HEK293T (cell line): ENCODE measurements around the gene ZNF76.
"Not testable (repeated sequence)": the region's sequence is repeated elsewhere in the genome, so short reads cannot be mapped to it uniquely, and the experiment has no call there.

Experiments used
- CTCF ChIA-PET: fragments of 350-600 bp; formaldehyde crosslinking; extraction: SDS; loops from one replicate; lab custom pipeline; 2021; ENCODE audit warnings: antibody characterized with exemption, inconsistent platforms; lab: Yijun Ruan, JAX
- POLR2A ChIA-PET: fragments of 350-600 bp; formaldehyde crosslinking; extraction: SDS; loops from one replicate; lab custom pipeline; 2020; ENCODE audit warnings: antibody characterized with exemption, inconsistent platforms; lab: Yijun Ruan, JAX
- DNase-seq: peaks from one replicate; pipeline ENCODE4 v3.0.0; 2012; ENCODE audit warnings: mixed read lengths; ENCODE audit errors: extremely low spot score
- ARNT ChIP-seq: fragments of 450-650 bp; IDR thresholded peaks from 2 replicates; pipeline ENCODE4 v1.6.1; 2017; ENCODE audit warnings: mild to moderate bottlenecking
- BHLHE40 ChIP-seq: fragments of 450-650 bp; IDR thresholded peaks from 2 replicates; pipeline ENCODE4 v1.6.1; 2016; ENCODE audit warnings: mild to moderate bottlenecking, moderate library complexity, borderline replicate concordance
- CTBP1 ChIP-seq: fragments of 450-650 bp; IDR thresholded peaks from 2 replicates; pipeline ENCODE4 v1.6.1; 2016; ENCODE audit warnings: borderline replicate concordance
- ELF4 ChIP-seq: fragments of 450-650 bp; IDR thresholded peaks from 2 replicates; pipeline ENCODE4 v1.6.1; 2017; ENCODE audit warnings: antibody characterized with exemption
- FOXA1 ChIP-seq: fragments of 450-650 bp; IDR thresholded peaks from 2 replicates; pipeline ENCODE4 v1.6.1; 2016; ENCODE audit warnings: mild to moderate bottlenecking
- FOXK2 ChIP-seq: fragments of 450-650 bp; IDR thresholded peaks from 2 replicates; pipeline ENCODE4 v1.6.1; 2016; ENCODE audit warnings: mild to moderate bottlenecking
- FOXM1 ChIP-seq: fragments of 450-650 bp; IDR thresholded peaks from 2 replicates; pipeline ENCODE4 v1.6.1; 2017; ENCODE audit warnings: mild to moderate bottlenecking, borderline replicate concordance
- HDGF ChIP-seq: fragments of 450-650 bp; IDR thresholded peaks from 2 replicates; pipeline ENCODE4 v1.6.1; 2017; ENCODE audit warnings: antibody characterized with exemption, borderline replicate concordance
- L3MBTL2 ChIP-seq: fragments of 450-650 bp; conservative IDR thresholded peaks from 2 replicates; pipeline ENCODE4 v1.6.1; 2016; ENCODE audit warnings: mild to moderate bottlenecking
- LEF1 ChIP-seq: fragments of 450-650 bp; IDR thresholded peaks from 2 replicates; pipeline ENCODE4 v1.6.1; 2017; ENCODE audit warnings: mild to moderate bottlenecking, borderline replicate concordance
- NFRKB ChIP-seq: fragments of 450-650 bp; IDR thresholded peaks from 2 replicates; pipeline ENCODE4 v1.6.1; 2016; ENCODE audit warnings: mild to moderate bottlenecking, moderate library complexity
- SP1 ChIP-seq: fragments of 450-650 bp; IDR thresholded peaks from 2 replicates; pipeline ENCODE4 v1.6.1; 2017
- SUZ12 ChIP-seq: fragments of 450-650 bp; IDR thresholded peaks from 2 replicates; pipeline ENCODE4 v1.6.1; 2016; ENCODE audit warnings: mild to moderate bottlenecking
- TARDBP ChIP-seq: fragments of 450-650 bp; IDR thresholded peaks from 2 replicates; pipeline ENCODE4 v1.6.1; 2016
- ZNF384 ChIP-seq: fragments of 450-650 bp; IDR thresholded peaks from 2 replicates; pipeline ENCODE4 v1.6.1; 2016
- TF ChIP-seq, protein P1 (sequence below): fragments of 450-650 bp; IDR thresholded peaks from 2 replicates; pipeline ENCODE4 v1.6.1; 2016

ZNF76 gene

DNA sequence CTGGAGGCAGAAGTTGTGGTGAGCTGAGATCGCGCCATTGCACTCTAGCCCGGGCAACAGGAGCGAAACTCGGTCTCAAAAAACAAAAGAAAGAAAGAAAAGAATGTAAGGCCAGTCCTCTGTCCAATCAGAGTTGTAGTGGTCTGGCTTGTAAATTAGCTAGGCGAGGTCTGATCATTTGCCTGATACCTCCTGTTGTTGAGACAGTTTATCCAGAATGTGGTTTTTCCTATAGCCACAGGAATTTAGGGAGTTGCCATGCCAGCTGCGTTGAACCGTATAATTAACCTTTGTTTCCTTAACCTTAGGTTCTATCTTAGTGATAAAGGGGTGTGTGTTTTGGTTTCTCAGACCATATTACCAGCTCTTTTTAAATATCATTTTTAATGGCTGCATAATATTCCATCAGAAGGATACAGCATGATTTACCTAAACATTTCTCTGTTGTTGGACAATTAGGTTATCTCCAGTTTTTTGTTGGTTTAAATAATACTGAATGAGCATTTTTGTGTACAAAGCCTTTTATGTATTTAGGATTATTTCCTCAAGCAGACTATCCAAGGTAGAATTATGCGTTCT, 71.1 kb downstream of the ZNF76 start:
- ChIA-PET CTCF (interaction anchor here (0.9 to 1.3 kb wide), 2 partner anchors 11 to 35 kb away, joined by 3 read pairs; no protein-coding TSS in a partner anchor), POLR2A (no interaction called here)
- DNase-seq, result peak; percentile 0
- TF ChIP-seq HDGF (no peak), NFRKB (no peak), FOXM1 (no peak), SUZ12 (no peak), TARDBP (no peak), SP1 (no peak), ZNF384 (no peak), LEF1 (no peak), ELF4 (no peak), FOXK2 (no peak), ARNT (no peak), FOXA1 (no peak), CTBP1 (no peak), BHLHE40 (no peak), L3MBTL2 (no peak)
- TF ChIP-seq, protein P1, sequence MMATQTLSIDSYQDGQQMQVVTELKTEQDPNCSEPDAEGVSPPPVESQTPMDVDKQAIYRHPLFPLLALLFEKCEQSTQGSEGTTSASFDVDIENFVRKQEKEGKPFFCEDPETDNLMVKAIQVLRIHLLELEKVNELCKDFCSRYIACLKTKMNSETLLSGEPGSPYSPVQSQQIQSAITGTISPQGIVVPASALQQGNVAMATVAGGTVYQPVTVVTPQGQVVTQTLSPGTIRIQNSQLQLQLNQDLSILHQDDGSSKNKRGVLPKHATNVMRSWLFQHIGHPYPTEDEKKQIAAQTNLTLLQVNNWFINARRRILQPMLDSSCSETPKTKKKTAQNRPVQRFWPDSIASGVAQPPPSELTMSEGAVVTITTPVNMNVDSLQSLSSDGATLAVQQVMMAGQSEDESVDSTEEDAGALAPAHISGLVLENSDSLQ, result no peak

DNA sequence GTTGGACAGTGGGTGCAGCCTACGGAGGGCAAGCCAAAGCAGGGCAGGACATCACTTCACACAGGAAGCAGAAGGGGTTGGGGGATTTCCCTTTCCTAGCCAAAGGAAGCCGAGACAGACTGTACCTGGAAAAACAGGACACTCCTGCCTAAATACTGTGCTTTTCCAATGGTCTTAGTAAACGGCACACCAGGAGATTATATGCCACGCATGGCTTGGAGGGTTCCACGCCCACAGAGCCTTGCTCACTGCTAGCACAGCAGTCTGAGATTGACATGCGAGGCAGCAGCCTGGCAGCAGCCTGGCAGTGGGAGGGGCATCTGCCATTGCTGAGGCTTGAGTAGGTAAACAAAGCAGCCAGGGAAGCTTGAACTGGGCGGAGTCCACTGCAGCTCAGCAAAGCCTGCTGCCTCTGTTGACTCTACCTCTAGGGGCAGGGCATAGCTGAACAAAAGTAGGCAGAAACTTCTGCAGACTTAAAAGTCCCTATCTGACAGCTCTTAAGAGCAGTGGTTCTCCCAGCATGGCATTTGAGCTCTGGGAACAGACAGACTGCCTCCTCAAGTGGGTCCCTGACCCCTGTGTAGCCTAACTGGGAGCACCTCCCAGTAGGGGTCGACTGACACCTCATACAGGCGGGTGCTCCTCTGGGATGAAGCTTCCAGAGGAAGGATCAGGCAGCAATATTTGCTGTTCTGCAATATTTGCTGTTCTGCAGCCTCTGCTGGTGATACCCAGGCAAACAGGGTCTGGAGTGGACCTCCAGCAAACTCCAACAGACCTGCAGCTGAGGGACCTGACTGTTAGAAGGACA, 72.7 kb downstream of the ZNF76 start:
- CTCF ChIA-PET, result interaction anchor here (1.0 to 1.3 kb wide), 2 partner anchors 28 to 117 kb away, joined by 3 to 4 read pairs; no protein-coding TSS in a partner anchor
- POLR2A ChIA-PET, result interaction anchor here (1.2 kb wide), 1 partner anchor 136 kb away, joined by 4 read pairs; the partner anchor contains the start of gene RPL10A
- TF ChIP-seq, protein P1, result peak; percentile 64; the same call in 1 of the 2 replicates
- not testable (repeated sequence) for DNase-seq

DNA sequence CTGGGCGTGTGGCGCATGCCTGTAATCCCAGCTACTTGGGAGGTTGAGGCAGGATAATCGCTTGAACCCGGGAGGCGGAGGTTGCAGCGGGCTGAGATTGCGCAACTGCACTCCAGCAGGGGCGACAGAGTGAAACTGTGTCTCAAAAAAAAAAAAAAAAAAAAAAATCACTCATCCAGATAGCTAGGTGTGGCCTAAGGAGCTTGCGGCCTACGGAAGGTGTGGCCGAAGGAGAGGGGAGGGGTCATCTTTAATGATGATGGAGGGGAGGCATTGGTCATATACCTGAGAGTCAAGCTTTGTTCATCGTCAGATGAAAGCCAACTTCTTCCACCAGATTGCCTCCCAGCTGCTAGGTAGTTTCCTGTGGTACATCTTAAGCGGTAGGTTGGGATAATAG, 82.0 kb downstream of the ZNF76 start:
- CTCF ChIA-PET, result interaction anchor here (0.5 to 4.0 kb wide), 11 partner anchors 12 to 221 kb away, joined by 3 to 42 read pairs (median 3); no protein-coding TSS in a partner anchor
- no peak for DNase-seq
- peak; percentile 82 for TF ChIP-seq ZNF384
- TF ChIP-seq FOXM1, result no peak
- no peak for TF ChIP-seq NFRKB
- POLR2A ChIA-PET, result interaction anchor here (1.8 to 2.0 kb wide), 2 partner anchors 23 to 127 kb away, joined by 5 to 6 read pairs; partner anchors contain the start of gene RPL10A

DNA sequence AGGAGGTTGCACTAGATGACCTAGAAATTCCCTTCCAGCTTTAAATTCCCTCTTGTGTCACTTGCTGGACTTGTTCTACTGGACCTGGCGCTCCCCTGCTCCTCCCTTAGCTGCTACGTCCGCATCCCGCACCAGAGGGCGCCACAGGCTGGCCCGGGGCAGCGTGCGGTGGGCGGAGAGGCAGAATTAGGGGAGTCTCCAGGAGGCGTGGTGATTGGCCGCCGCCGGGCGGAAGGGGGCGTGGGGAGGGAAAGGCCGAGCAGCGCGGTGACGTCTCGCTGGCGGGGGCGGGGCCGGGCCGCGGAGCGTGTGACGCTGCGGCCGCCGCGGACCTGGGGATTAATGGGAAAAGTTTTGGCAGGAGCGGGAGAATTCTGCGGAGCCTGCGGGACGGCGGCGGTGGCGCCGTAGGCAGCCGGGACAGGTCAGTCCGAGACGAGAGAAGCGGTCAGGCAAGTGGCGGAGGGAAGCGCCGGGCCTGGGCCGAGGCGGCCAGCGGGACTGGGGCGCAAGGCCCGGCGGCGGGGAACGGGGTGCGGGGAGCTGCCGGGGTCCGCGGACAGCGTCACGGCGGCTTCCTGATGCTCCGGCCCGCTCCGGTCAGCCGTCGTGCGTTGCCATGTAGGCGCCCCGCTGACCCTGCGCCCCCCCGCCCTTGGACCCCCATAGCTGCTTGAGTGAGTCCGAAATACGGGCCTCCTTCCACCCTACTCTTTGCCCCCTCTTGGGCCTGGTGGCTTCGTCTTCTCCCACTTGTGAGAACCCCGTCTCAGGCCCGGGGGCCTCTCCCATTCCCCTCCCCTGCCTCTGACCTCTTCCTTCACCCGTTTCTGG, 82.9 kb downstream of the ZNF76 start, which contains the start of gene PPARD:
Gene PPARD (plus strand): TSS at position 301 of the 834 bp plus-strand sequence. CDS start 68,530 bp downstream, outside the sequence.
- ChIA-PET POLR2A (interaction anchor here (1.0 to 2.0 kb wide), 6 partner anchors 21 to 126 kb away, joined by 3 to 6 read pairs (median 3); partner anchors contain the start of gene RPL10A), CTCF (interaction anchor here (0.5 to 4.0 kb wide), 9 partner anchors 13 to 114 kb away, joined by 3 to 42 read pairs (median 3); no protein-coding TSS in a partner anchor)
- no peak for TF ChIP-seq SP1
- no peak for TF ChIP-seq BHLHE40
- TF ChIP-seq, protein P1, result peak; percentile 69
- TF ChIP-seq FOXK2, result no peak
- DNase-seq, result peak; percentile 99

DNA sequence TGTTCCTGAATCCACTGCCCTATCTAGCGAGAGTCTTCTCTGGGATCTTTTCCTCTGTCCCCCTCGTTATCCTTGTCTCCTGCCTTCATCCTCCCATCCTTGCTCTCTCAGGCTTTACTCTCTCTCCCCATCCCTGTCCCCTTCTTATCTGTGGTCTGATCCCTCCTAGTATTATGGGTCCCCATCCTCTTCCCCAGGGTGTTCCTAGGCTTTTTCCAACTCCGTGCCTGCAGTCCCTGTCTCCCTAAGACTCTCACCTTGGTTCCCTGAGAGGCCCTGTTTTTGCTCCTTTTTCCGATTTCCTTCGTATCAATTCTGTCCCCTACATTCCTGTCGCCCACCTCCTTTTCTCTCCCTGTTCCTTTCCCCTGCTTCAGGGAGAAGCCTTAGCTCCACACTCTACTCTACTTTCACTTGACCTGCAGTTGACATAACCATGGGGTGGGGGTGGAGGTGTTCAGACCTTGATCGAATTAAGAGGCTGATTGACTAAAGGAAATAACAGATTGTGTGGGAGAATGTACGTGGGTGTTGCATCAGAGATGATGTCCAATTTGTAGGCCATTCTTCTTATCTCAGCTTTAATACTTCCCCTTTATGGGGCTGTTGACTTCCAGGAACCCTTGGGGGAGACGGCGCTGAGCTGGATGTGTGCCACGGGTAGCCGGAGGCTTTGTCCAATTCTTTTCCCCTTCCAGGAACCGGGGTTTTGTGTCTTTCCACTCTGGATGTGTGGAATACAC, 83.7 kb downstream of the ZNF76 start:
- TF ChIP-seq FOXM1 (no peak), ELF4 (no peak), HDGF (no peak), ARNT (no peak), FOXK2 (no peak), BHLHE40 (no peak), L3MBTL2 (no peak), NFRKB (no peak), SUZ12 (no peak), CTBP1 (no peak), LEF1 (no peak), SP1 (no peak)
- TF ChIP-seq, protein P1, result no peak
- ChIA-PET POLR2A (interaction anchor here (1.0 to 2.0 kb wide), 10 partner anchors 11 to 125 kb away, joined by 3 to 6 read pairs (median 3); partner anchors contain the start of genes DEF6, FANCE and RPL10A), CTCF (interaction anchor here (4.0 kb wide), 1 partner anchor 107 kb away, joined by 42 read pairs; no protein-coding TSS in a partner anchor)
- no peak for DNase-seq
